Activated CD8-positive, alpha-beta T cell treated with anti-CD3 and anti-CD28 coated beads for 36 hours (primary cell): Measurements from ENCODE around the gene RNF187. TPM values are rescaled to one million over a fixed set of nuclear protein-coding genes. Genes with fewer than 3 reads are reported as not detected.
"Not testable (repeated sequence)": the region's sequence is repeated elsewhere in the genome, so short reads cannot be mapped to it uniquely, and the experiment has no call there.

Source experiments
- ATAC-seq: fragments of 200-7000 bp; cut with Tn5 transposase; one replicate; pipeline ENCODE4 v1.10.0; 2021; ENCODE audit warnings: mild to moderate bottlenecking, moderate library complexity
- CTCF ChIA-PET: fragments of 350-600 bp; sonication (Branson Sonifier 250); formaldehyde crosslinking; loops from one replicate; lab custom pipeline; 2021; ENCODE audit warnings: antibody characterized with exemption; lab: Charles Lee
- POLR2A ChIA-PET: fragments of 350-600 bp; sonication (Branson Sonifier 250); formaldehyde crosslinking; loops from one replicate; lab custom pipeline; 2021; ENCODE audit warnings: antibody characterized with exemption; lab: Charles Lee
- DNase-seq: peaks from one replicate; pipeline ENCODE4 v3.0.0-alpha.2; 2020
- H3K27ac Mint-ChIP-seq: one replicate; pipeline ENCODE4 v1.8.0; 2021; ENCODE audit warnings: mild to moderate bottlenecking, mixed read lengths
- H3K27me3 Mint-ChIP-seq: one replicate; pipeline ENCODE4 v1.8.0; 2021; ENCODE audit warnings: mixed read lengths
- H3K36me3 Mint-ChIP-seq: one replicate; pipeline ENCODE4 v1.8.0; 2021; ENCODE audit warnings: low read depth, mixed read lengths
- H3K4me1 Mint-ChIP-seq: one replicate; pipeline ENCODE4 v1.8.0; 2021; ENCODE audit warnings: low read depth, mixed read lengths
- H3K4me3 Mint-ChIP-seq: one replicate; pipeline ENCODE4 v1.8.0; 2021; ENCODE audit warnings: mild to moderate bottlenecking, moderate library complexity, mixed read lengths
- H3K9me3 Mint-ChIP-seq: one replicate; pipeline ENCODE4 v1.8.0; 2021; ENCODE audit warnings: mixed read lengths
- CTCF ChIP-seq: fragments of 200-600 bp; IDR thresholded peaks from one replicate; pipeline ENCODE4 v1.8.0; 2022; ENCODE audit warnings: antibody characterized with exemption, mild to moderate bottlenecking
- intact Hi-C: fragments of 100-400 bp; cut with micrococcal nuclease; formaldehyde crosslinking; loops from one replicate; pipeline ENCODE4 v1.10.0; 2022
- total RNA-seq, 2 experiments: library from RNA; stranded (reverse); gene quantifications; one replicate each; pipeline ENCODE4 v1.2.3, GENCODE V29; 2021

Gene RNF187
- total RNA-seq, 2 experiments from 2014 or later = 147 TPM

- Mint-ChIP-seq H3K4me3 (no peak overlapping the region), H3K4me1 (peaks cover 28% of the 10 kb centered on the region), H3K27me3 (no peaks in the 10 kb centered on the region), H3K9me3 (no peaks in the 10 kb centered on the region), H3K27ac (no peak overlapping the region), H3K36me3 (peaks cover 26% of the 10 kb centered on the region)
- ATAC-seq = no peak
- intact Hi-C loops = no loop called here
- ChIA-PET POLR2A (interaction anchor here (1.0 to 1.5 kb wide), 4 partner anchors 8 to 39 kb away, joined by 3 to 8 read pairs (median 3); partner anchors contain the start of gene RNF187), CTCF (interaction anchor here (1.0 kb wide), 1 partner anchor 25 kb away, joined by 4 read pairs; no protein-coding TSS in a partner anchor)
- TF ChIP-seq CTCF = no peak
- no peak for DNase-seq
These were observed 10.6 kb downstream of the RNF187 start for GRCh38 chr1:228497817-228498216.

GRCh38 chr1:228500143-228500734 is 13.1 kb downstream of the RNF187 start:
- ATAC-seq (no peak), DNase-seq (no peak)
- H3K27ac Mint-ChIP-seq = peak overlapping the region; percentile 66
- TF ChIP-seq CTCF = no peak
- H3K9me3 Mint-ChIP-seq = no peaks in the 10 kb centered on the region
- no peaks in the 10 kb centered on the region for H3K27me3 Mint-ChIP-seq
- H3K4me3 Mint-ChIP-seq = peak overlapping the region; percentile 60
- intact Hi-C loops = loop anchor here (5.0 kb wide), 1 partner anchor 38 kb away; no protein-coding TSS in a partner anchor
- H3K4me1 Mint-ChIP-seq = peaks cover 28% of the 10 kb centered on the region
- CTCF ChIA-PET = interaction anchor here (0.9 to 3.0 kb wide), 16 partner anchors 10 to 333 kb away, joined by 3 to 26 read pairs (median 6); partner anchors contain the start of gene RNF187
- H3K36me3 Mint-ChIP-seq = peaks cover 10% of the 10 kb centered on the region
- POLR2A ChIA-PET = interaction anchor here (0.5 to 3.3 kb wide), 10 partner anchors 12 to 222 kb away, joined by 3 to 30 read pairs (median 5); partner anchors contain the start of genes RNF187 and TRIM11

GRCh38 chr1:228500901-228501871 is 14.0 kb downstream of the RNF187 start:
- Mint-ChIP-seq H3K36me3 (peaks cover 4% of the 10 kb centered on the region), H3K27ac (peak overlapping the region; percentile 66), H3K27me3 (peaks cover 2% of the 10 kb centered on the region), H3K4me1 (peaks cover 24% of the 10 kb centered on the region), H3K9me3 (no peaks in the 10 kb centered on the region), H3K4me3 (peak overlapping the region; percentile 60)
- ChIA-PET CTCF (interaction anchor here (0.9 to 3.0 kb wide), 20 partner anchors 9 to 334 kb away, joined by 3 to 26 read pairs (median 4); partner anchors contain the start of gene RNF187), POLR2A (interaction anchor here (0.5 to 3.3 kb wide), 14 partner anchors 12 to 1020 kb away, joined by 3 to 30 read pairs (median 4); partner anchors contain the start of genes RNF187 and TRIM11)
- peak; percentile 87 for TF ChIP-seq CTCF
- ATAC-seq (peak; percentile 97), DNase-seq (peak; percentile 98)
- intact Hi-C loops = loop anchor here (5.0 kb wide), 1 partner anchor 39 kb away; no protein-coding TSS in a partner anchor

GRCh38 chr1:228502522-228502921 is 15.3 kb downstream of the RNF187 start:
- Mint-ChIP-seq H3K36me3 (no peaks in the 10 kb centered on the region), H3K9me3 (no peaks in the 10 kb centered on the region), H3K4me3 (no peak overlapping the region), H3K27ac (no peak overlapping the region), H3K4me1 (peaks cover 19% of the 10 kb centered on the region), H3K27me3 (peaks cover 2% of the 10 kb centered on the region)
- no peak for ATAC-seq
- ChIA-PET CTCF (interaction anchor here (3.0 kb wide), 1 partner anchor 46 kb away, joined by 15 read pairs; a partner anchor contains a TSS), POLR2A (interaction anchor here (3.3 kb wide), 1 partner anchor 14 kb away, joined by 30 read pairs; the partner anchor contains the start of gene RNF187)
- no peak for DNase-seq
- intact Hi-C loops = loop anchor here (5.0 kb wide), 1 partner anchor 40 kb away; no protein-coding TSS in a partner anchor
- no peak for TF ChIP-seq CTCF

- CTCF ChIA-PET = not testable (repeated sequence)
These were observed 18.8 kb downstream of the RNF187 start for GRCh38 chr1:228505944-228506343.

More at GRCh38 chr1:228505944-228506343, 18.8 kb downstream of the RNF187 start:
- intact Hi-C loops, H3K27me3 Mint-ChIP-seq, H3K9me3 Mint-ChIP-seq, H3K4me1 Mint-ChIP-seq, POLR2A ChIA-PET, H3K36me3 Mint-ChIP-seq, H3K4me3 Mint-ChIP-seq, DNase-seq, H3K27ac Mint-ChIP-seq, ATAC-seq: not testable (repeated sequence)
